Suppressor macrophage (primary cell): ENCODE data around the gene MGST1.

Experiments
- DNase-seq, 4 experiments: peaks; one replicate each; pipeline ENCODE4 v3.0.0-alpha.2; 2020 to 2022
- total RNA-seq, 17 experiments: gene quantifications; one replicate each; lab custom pipeline; 2026; ENCODE audit warnings: mixed read lengths in 6 of 17, inconsistent platforms in 3 of 17; lab: John Stamatoyannopoulos, UW

Gene MGST1
- 20.8 to 121 (median 76.6) reads per million in 17 experiments for total RNA-seq

GRCh38 chr12:16347391-16348298 lies at the start of gene MGST1:
MGST1 (plus strand) TSS chr12:16347645; CDS start chr12:16354253, 6,608 bp downstream.
- DNase-seq: peak; percentile 38 to 81 (median 72)

DNA sequence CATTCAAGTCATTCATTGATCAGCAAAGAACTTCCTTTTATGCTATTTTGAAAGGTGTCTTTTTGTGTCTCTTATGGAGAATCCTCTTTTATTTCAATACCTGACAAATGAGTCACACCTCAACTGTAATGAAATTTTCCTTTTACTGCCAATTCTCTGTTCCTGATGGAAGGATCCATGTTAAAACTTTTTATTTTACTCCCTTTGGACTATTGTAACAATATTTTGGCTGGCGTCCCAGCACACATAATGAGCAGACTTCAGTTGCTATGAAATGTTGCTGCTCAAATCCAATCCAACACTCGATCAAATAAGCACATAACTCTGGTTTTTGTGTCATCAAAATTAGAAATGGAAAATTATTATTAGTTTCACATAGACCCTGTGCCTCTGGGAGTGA lies 48.0 kb upstream of the MGST1 start:
- DNase-seq: no peak

GRCh38 chr12:16300122-16300521 lies 47.3 kb upstream of the MGST1 start:
- no peak for DNase-seq

DNA sequence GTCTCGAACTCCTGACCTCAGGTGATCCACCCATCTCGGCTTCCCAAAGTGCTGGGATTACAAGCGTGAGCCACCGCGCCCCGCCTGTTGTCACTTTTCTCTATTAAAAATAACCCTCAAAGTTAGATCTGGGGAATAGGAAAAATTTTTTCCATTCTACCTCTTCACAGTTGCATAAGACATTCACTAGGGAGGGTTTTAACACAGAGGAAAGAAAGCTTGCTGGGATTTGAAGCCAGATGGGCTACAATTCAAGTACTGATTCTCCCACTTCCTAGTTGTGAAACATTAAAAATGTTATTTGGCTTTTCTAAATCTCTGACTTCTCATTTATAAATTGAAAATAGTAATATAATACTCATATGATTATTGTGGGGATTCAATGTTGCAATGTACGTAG lies 46.7 kb upstream of the MGST1 start:
- DNase-seq: no peak

DNA sequence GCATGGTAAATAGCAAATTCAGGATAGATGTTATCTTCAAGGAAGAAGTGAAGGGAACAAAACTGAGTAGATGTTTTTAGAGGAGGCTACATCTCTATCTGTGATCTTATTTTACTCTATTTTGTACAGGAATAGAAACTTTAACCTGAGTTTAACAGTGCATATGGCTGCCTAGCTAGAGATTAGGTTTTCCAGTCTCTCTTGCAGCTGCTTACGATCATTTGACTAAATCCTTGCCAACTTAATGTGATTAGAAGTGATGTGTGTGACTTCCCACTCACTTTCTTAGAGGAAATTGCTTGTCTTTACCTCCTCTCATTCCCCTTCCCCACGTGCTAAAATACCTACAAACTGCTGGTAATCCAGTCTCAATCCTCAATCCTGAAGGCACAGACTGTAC lies 43.5 kb upstream of the MGST1 start:
- no peak for DNase-seq

DNA sequence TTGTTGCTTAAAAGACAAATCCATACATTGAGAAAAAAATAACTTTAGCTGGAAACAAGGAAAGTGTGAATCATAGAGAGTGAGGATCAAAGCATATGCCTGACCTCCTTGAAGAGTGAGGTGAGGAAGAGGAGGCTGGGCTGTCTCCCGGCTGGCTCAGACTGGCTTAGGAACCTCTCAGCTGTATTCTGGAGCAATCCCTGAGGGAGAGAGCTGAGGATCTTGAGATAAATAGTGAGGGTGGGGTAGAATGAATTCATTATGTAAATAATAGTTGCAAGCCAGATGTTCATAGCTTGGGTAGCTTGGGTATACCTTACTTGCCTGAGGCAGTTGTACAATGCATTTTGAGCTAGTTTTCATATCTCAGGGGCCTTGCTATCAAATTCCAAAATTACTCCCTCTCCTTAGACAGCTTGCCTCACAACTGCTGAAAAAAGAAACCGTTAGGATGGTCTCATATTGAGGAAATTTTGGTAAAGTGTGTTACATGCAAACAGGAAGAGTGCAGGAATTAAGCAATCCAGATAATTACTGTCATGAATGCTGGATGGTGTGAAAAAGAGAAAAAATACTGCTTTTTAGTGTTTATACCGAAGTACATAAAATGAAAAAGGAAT lies 39.5 kb upstream of the MGST1 start:
- peak in 1 of 4 experiments; percentile 5 for DNase-seq

- no peak for DNase-seq
Observed at GRCh38 chr12:16310934-16311333, 36.5 kb upstream of the MGST1 start.

- DNase-seq: no peak
Observed at GRCh38 chr12:16323010-16323409, 24.4 kb upstream of the MGST1 start.

GRCh38 chr12:16323638-16324037 lies 23.8 kb upstream of the MGST1 start:
- DNase-seq: no peak

DNA sequence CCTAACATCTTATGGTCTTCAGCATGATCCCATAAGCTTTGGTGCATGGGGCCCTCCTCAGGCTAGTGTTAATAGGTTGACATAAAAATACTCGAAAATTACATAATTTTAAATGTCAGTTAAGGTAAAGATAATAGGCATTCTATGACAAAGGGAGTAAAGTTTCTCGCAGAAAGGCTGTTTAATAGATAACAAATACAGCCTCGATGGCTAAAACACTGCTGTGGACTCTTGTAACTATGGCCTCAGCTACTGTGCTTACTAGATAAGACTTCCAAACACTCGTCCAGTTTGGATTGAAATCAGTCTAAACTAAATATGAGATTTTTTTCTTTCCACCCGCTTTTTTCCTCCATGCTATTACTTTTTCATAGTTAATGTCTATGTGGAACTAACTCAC lies 23.2 kb upstream of the MGST1 start:
- DNase-seq: no peak

DNA sequence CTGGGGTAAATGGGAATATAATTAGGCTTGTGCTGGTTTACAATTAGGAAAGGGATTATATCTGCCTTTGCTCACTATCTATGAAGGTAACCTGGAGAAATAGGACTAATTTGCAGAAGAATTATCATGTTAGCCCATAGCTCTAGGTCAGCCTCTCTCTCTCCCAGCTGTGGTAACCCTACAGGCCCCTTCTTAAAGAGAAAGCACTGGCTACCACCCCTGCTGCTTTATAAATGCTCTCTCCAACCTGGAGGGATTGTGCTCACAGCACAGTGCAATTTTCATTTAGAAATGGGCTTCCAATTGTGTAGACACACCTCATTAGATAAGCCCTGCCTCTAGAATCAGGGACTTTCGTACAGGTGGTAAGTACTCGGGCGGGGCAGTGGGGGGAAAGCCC lies 22.7 kb upstream of the MGST1 start:
- DNase-seq: no peak

- no peak for DNase-seq
Observed at GRCh38 chr12:16325426-16325825, 22.0 kb upstream of the MGST1 start.

DNA sequence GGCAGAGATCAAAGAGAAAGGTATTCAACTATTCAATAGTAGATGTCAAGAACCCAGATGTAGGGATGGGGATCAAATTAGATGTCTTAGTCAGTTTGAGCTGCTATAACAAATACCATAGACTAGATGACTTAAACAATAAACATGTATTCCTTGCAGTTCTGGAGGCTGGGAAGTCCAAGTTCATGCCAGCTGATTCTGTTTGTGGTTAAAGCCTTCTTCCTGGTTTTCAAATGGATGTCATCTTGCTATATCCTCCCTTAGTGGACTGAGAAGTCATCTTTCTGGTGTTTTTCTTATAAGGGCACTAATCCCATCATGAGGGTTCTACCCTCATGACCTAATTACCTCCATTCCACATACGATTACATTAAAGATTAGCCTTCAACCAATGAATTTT lies 19.5 kb upstream of the MGST1 start:
- DNase-seq: no peak

GRCh38 chr12:16329594-16329993 lies 17.9 kb upstream of the MGST1 start:
- peak in 1 of 4 experiments; percentile 8 for DNase-seq

DNA sequence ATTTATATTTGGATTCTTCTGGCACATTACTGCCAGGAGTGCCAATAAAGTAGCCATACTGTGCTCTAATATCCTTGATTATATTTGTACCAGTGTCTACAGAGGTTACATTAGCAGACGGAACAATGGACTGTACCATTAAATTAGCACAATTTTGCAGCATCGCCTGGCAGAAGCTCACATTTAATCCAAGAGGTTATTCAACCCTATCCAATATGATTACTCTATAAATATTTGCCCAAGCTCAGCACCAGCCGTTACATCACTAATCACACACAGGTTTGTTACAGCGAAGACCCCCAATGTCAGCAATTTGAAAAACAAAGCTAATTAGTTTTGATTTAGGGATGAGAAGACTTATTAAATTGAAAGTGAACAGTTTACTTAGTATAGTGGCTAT lies 16.9 kb upstream of the MGST1 start:
- no peak for DNase-seq

- no peak for DNase-seq
Observed at GRCh38 chr12:16331998-16332397, 15.4 kb upstream of the MGST1 start.

- DNase-seq: no peak
Observed at GRCh38 chr12:16335838-16336237, 11.6 kb upstream of the MGST1 start.

- DNase-seq: no peak
Observed at GRCh38 chr12:16344269-16344668, 3.2 kb upstream of the MGST1 start.

- no peak for DNase-seq
Observed at GRCh38 chr12:16345105-16345504, 2.3 kb upstream of the MGST1 start.

DNA sequence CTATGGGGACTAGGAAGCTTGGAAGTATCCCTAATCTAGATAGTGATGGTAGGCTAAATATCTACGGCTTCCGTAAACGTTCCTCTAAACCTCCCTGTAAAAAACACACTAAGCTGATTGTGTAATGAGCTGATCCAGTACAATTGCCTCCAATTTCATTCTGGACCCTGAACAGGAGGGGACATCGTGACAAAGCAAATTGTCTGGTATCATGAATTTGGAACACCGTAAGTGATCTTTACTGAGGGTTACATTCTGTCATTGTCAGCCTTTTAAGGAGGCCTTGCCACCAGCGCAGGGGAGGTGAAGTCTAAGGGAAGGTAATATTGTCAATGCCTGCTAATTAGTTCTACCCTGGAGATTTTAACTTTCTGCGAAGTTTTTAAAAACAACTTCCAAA lies 487 bp upstream of the MGST1 start:
- peak in 2 of 4 experiments; percentile 10 to 11 for DNase-seq

- DNase-seq: peak in 2 of 4 experiments; percentile 7 to 34
Observed at GRCh38 chr12:16348435-16349130, 1.1 kb downstream of the MGST1 start.

- DNase-seq: peak; percentile 68 to 84 (median 76)
Observed at GRCh38 chr12:16349131-16349460, 1.7 kb downstream of the MGST1 start.

- DNase-seq: peak; percentile 42 to 73 (median 68)
Observed at GRCh38 chr12:16350682-16351081, 3.2 kb downstream of the MGST1 start.
